ENCODE measurements around the gene LIN9. TPM values are rescaled to one million over a fixed set of nuclear protein-coding genes. Genes with fewer than 3 reads are reported as not detected.

LIN9 gene
- total and polyA plus RNA-seq, 2 of the 13 experiments (the other 11 are each of a cell fraction or from before 2014, with no cell fraction given): 3.0 to 10.0 TPM

GRCh38 chr1:226308723-226309397 is at the start of gene LIN9 (continued):
- TF ChIP-seq ZBTB1 (CRISPR knock-in tag; IDR thresholded peaks at IDR 0.05; ENCODE audit: borderline replicate concordance) (no peak), ZNF232 (CRISPR knock-in tag; IDR thresholded peaks at IDR 0.05; ENCODE audit: borderline replicate concordance) (no peak; the same call in 1 of the 2 replicates), MIXL1 (CRISPR knock-in tag; IDR thresholded peaks at IDR 0.05) (no peak), E2F2 (CRISPR knock-in tag; IDR thresholded peaks at IDR 0.05; ENCODE audit: borderline replicate concordance) (0 out of 2 replicates have a peak, but pooled peaks have one; percentile 24), ZNF576 (CRISPR knock-in tag; IDR thresholded peaks at IDR 0.05) (no peak), RAD21 (CRISPR knock-in tag; IDR thresholded peaks at IDR 0.05) (peak; percentile 23; the same call in 1 of the 2 replicates), NCOA2 (CRISPR knock-in tag; IDR thresholded peaks at IDR 0.05) (no peak), ELF1 (CRISPR knock-in tag; IDR thresholded peaks at IDR 0.05) (no peak), NCOR1 (IDR thresholded peaks at IDR 0.05; ENCODE audit: borderline replicate concordance, low read length) (no peak), TRIM24 (CRISPR knock-in tag; IDR thresholded peaks at IDR 0.05) (no peak), PHB2 (IDR thresholded peaks at IDR 0.05; ENCODE audit: partially characterized antibody) (no peak), GATAD2A (CRISPR knock-in tag; IDR thresholded peaks at IDR 0.05) (no peak), ZNF432 (CRISPR knock-in tag; IDR thresholded peaks at IDR 0.05; ENCODE audit: borderline replicate concordance) (no peak), NRL (CRISPR knock-in tag; IDR thresholded peaks at IDR 0.05; ENCODE audit: borderline replicate concordance) (peak; percentile 9), BRD4 (CRISPR knock-in tag; IDR thresholded peaks at IDR 0.05) (peak; percentile 87; the same call in 1 of the 2 replicates), ISL2 (CRISPR knock-in tag; IDR thresholded peaks at IDR 0.05) (no peak), KLF15 (CRISPR knock-in tag; IDR thresholded peaks at IDR 0.05; ENCODE audit: borderline replicate concordance) (peak; percentile 20; the same call in 1 of the 2 replicates), SUZ12 (IDR thresholded peaks at IDR 0.05; ENCODE audit: low read depth, low read length) (peak; percentile 64), HBP1 (CRISPR knock-in tag; IDR thresholded peaks at IDR 0.05; ENCODE audit: low read depth) (peak; percentile 88), GZF1 (CRISPR knock-in tag; IDR thresholded peaks at IDR 0.05) (no peak), HOXA9 (CRISPR knock-in tag; IDR thresholded peaks at IDR 0.05; ENCODE audit: borderline replicate concordance) (peak; percentile 87)
- TF ChIP-seq, protein P1, sequence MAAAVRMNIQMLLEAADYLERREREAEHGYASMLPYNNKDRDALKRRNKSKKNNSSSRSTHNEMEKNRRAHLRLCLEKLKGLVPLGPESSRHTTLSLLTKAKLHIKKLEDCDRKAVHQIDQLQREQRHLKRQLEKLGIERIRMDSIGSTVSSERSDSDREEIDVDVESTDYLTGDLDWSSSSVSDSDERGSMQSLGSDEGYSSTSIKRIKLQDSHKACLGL (CRISPR knock-in tag; IDR thresholded peaks at IDR 0.05): no peak
- TF ChIP-seq, protein P2, sequence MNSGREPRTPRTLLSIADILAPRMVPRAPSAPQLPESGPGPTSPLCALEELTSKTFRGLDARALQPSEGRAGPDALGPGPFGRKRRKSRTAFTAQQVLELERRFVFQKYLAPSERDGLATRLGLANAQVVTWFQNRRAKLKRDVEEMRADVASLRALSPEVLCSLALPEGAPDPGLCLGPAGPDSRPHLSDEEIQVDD (CRISPR knock-in tag; IDR thresholded peaks at IDR 0.05; ENCODE audit: borderline replicate concordance): no peak
- TF ChIP-seq, protein P3, sequence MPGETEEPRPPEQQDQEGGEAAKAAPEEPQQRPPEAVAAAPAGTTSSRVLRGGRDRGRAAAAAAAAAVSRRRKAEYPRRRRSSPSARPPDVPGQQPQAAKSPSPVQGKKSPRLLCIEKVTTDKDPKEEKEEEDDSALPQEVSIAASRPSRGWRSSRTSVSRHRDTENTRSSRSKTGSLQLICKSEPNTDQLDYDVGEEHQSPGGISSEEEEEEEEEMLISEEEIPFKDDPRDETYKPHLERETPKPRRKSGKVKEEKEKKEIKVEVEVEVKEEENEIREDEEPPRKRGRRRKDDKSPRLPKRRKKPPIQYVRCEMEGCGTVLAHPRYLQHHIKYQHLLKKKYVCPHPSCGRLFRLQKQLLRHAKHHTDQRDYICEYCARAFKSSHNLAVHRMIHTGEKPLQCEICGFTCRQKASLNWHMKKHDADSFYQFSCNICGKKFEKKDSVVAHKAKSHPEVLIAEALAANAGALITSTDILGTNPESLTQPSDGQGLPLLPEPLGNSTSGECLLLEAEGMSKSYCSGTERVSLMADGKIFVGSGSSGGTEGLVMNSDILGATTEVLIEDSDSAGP (CRISPR knock-in tag; IDR thresholded peaks at IDR 0.05; ENCODE audit: borderline replicate concordance): peak; percentile 55; the same call in 1 of the 2 replicates
- TF ChIP-seq, protein P4, sequence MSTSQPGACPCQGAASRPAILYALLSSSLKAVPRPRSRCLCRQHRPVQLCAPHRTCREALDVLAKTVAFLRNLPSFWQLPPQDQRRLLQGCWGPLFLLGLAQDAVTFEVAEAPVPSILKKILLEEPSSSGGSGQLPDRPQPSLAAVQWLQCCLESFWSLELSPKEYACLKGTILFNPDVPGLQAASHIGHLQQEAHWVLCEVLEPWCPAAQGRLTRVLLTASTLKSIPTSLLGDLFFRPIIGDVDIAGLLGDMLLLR (CRISPR knock-in tag; IDR thresholded peaks at IDR 0.05): 0 out of 2 replicates have a peak, but pooled peaks have one; percentile 23
